SH-SY5Y (cell line): ENCODE measurements around the gene ETV6.

Source experiments
- GATA2 ChIP-seq: IDR thresholded peaks from 2 replicates; pipeline ENCODE4 v1.6.1; 2011; ENCODE audit warnings: mild to moderate bottlenecking, low read depth, low read length
- GATA3 ChIP-seq: IDR thresholded peaks from 2 replicates; pipeline ENCODE4 v1.6.1; 2011; ENCODE audit warnings: low read depth, mild to moderate bottlenecking, low read length, moderate library complexity

DNA sequence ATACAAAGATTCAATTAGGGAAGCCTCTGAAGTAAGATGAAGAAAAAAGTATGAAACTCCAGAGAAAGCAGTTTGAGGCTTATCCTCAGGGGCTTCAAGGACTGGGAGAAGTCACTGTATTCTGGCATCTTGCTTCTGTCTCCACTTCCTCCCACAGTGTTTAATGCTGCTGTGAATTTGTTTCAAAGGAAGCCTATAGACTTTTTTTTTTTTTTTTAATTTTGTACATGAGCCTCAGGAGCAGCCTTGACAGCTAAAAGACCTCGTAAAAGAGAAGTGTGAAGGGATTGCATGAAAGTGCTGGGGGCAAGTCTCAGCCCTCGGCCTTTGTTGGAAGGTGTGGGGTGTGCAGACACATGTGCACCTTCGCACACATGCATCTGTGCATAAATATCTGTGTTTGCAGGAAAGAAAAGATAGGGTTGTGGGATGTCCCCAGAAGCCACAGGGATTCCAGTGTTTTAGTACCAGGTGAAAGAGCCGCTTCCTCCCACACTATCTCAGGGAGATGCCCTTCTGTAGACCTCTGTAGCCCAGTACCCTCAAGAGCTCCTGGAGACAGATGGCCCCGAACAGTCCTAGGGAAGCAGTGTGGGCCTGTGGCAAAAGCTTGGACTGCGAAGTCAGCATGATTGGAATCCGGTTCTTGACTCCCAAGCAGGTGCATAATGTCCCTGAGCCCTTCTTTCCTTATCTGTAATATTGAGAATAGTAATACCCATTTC lies 227.8 kb downstream of the ETV6 start:
- TF ChIP-seq GATA2 = no peak
- no peak for TF ChIP-seq GATA3
